AG08395 (cell line): Measurements from ENCODE around the gene TYMP.
"Not testable (repeated sequence)": the region's sequence is repeated elsewhere in the genome, so short reads cannot be mapped to it uniquely, and the experiment has no call there.

Experiments
- DNase-seq: peaks from one replicate; pipeline ENCODE4 v3.0.0; 2012; ENCODE audit warnings: mixed read lengths, low spot score

The TYMP gene

GRCh38 chr22:50523806-50524675, 5.8 kb downstream of the TYMP start:
- no peak for DNase-seq

DNA sequence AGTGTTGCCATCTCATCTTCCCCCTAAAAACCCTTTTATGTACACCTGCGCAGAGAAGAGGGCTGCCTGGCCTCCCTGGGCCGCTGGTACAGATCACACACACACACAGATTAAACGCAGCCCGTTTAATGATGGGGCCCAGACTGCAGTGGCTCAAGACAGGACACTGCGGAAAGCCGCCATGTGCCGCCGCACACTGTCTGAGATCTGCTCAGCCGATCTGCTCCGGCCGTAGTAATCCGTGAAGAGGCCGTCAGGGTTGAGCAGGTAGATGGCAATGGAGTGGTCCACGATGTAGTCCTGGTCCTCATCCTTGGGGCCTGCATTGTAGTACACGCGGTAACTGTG, 6.4 kb downstream of the TYMP start:
- DNase-seq = no peak

GRCh38 chr22:50522806-50523438, 6.9 kb downstream of the TYMP start:
- no peak for DNase-seq

DNA sequence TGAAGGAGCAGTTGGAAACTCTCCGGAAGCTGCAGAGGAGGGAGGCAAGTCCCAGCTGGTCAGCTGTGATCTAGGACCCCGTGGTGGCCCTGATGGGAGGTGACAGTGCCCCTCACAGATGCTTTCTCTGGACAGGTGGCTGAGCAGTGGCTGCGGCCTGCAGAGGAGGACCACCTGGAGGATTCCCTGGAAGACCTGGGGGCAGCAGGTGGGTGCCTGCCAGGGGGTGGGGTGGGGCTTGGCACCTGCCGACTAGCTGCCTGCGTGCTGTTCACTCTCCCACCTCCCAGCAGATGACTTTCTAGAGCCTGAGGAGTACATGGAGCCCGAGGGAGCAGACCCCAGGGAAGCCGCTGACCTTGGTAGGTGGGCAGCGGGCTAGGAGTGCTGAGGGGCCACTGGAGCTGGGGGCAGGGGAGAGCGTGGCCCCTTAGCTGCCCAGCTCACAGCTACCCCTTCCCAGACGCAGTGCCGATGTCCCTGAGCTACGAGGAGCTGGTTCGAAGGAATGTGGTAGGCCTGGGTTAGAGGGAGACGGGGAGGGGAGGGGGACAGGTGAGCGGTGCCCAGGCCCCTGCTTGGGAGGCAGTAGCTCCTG, 7.5 kb downstream of the TYMP start:
- DNase-seq = no peak

- no peak for DNase-seq
Observed at GRCh38 chr22:50521710-50522109, 8.1 kb downstream of the TYMP start.

- no peak for DNase-seq
Observed at GRCh38 chr22:50520826-50521453, 8.9 kb downstream of the TYMP start.

DNA sequence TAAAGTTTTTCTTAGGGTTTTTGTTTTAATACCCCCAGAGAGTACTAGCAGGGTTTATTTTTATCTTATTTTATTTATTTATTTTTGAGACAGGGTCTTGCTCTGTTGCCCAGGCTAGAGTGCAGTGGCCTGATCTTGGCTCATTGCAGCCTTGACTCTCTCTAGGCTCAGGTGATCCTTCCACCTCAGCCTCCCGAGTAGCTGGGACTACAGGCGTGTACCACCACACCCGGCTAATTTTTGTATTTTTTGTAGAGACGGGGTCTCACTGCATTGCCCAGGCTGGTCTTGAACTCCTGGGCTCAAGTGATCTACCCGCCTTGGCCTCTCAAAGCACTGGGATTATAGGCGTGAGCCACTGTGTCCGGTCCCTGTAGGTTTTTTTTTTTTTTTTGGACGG, 9.6 kb downstream of the TYMP start:
- DNase-seq = not testable (repeated sequence)

DNA sequence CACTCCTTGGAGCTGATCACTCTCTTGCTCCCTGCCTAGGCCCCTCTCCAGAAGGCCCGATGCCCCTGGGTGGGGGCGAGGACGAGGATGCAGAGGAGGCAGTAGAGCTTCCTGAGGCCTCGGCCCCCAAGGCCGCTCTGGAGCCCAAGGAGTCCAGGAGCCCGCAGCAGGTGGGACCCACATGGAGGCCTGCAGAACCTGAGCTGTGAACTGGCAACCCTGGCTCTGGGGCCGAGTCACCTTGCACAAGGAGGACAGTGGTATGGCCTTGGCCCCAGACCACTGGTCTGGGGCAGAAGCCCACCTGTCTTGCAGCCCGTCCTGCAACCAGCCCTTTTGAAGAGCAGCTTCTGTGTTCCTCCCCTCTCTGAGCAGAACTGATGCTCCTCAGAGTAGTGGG, 10.7 kb downstream of the TYMP start:
- no peak for DNase-seq

DNA sequence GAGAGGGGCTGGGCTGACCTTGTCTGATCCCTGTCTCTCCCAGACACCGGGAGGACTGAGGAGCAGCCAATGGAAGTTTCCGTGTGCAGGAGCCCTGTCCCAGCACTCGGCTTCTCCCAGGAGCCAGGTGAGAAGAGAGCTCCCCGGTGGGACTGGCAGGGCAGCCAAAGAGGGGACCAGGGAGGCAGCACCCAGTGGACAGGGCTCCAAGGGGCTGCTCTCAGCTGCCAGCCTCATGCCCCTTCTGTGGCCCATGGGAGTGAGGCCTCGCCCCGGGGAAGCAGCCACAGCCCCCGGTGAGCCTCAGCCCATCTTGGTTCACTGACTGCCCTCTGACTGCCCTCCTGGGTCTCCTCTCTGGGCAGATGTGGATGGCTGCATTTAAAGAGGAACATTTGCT, 11.2 kb downstream of the TYMP start:
- DNase-seq = no peak

DNA sequence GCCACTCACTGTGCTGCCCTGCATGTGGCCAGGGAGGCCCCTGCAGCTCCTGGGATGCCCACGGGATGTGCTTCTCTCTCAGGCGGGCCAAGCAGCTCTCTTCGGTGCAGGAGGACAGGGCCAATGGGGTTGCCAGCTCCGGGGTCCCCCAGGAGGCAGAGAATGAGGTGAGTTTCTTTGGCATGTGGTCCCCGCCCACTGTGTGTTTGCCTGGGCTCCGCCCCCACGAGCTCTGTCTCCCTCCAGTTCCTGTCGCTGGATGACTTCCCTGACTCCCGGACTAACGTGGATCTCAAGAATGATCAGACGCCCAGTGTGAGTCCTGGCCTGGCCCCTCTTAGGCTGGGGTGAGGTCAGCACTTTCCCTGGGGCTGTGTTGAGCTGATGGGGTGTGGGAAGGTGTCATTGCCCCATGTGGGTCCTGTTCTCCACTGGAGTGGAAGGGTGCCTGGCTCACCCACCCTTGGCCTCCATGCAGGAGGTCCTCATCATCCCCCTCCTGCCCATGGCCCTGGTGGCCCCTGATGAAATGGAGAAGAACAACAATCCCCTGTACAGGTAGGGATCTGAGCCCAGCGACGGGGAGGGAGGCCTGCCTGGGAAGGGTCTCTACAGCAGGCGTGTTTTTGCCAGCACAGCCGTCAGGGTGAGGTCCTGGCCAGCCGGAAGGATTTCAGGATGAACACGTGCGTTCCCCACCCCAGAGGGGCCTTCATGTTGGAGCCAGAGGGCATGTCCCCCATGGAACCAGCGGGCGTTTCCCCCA, 12.1 kb downstream of the TYMP start:
- DNase-seq = no peak

DNA sequence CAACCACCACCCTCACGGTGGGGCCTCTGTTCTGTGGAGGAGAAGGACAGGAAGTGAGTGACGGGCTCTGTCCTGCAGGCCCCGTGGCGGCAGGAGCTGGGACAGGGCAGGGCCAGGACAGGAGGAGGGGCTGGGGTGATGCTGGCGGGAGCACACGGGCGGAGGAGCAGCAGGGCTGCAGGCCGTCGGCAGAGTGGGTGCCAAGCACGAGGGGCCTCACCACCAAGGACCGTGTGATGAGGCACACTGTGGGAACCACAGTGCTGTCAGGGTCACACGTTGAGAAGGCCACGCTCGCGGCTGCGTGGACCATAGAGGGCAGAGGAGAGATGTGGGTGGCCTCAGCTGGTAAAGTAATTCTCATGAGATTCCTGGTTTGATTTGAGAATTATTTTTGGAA, 12.9 kb downstream of the TYMP start:
- no peak for DNase-seq

DNA sequence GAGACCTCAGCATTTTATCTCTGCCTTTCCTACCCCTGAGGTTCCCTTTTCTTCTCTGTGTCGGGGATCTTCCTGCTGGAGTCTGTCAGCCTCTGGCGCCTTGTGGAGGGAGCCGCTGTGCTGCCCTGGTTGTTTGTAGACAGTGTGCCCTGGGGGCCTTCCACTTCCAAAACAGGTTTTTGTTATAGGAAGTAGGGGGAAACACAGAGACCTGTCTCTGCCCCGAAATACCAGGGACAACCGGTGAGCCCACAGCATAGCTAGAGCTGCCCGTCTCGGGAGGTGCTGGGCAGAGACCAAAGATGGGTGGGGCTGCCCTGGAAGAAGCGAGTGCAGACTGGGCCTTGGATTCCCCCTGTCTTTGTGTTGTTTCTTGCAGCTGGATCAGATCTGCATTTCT, 13.7 kb downstream of the TYMP start:
- DNase-seq = no peak

DNA sequence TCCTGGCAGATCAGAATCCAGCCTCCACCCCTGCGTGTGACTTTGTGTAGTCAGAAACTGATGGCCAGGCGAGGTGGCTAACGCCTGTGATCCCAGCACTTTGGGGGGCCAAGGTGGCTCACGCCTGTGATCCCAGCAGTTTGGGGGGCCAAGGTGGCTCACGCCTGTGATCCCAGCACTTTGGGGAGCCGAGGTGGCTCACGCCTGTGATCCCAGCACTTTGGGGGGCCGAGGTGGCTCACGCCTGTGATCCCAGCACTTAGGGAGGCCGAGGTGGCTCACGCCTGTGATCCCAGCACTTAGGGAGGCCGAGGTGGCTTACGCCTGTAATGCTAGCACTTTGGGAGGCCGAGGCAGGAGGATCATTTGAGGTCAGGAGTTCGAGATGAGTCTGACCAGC, 16.6 kb downstream of the TYMP start:
- no peak for DNase-seq

GRCh38 chr22:50508897-50509296, 20.9 kb downstream of the TYMP start:
- no peak for DNase-seq

GRCh38 chr22:50507991-50508884, 21.6 kb downstream of the TYMP start, which contains the start of gene NCAPH2:
Gene NCAPH2 (plus strand): TSS chr22:50508224. CDS start chr22:50508338, 114 bp downstream.
- DNase-seq = peak; percentile 100

DNA sequence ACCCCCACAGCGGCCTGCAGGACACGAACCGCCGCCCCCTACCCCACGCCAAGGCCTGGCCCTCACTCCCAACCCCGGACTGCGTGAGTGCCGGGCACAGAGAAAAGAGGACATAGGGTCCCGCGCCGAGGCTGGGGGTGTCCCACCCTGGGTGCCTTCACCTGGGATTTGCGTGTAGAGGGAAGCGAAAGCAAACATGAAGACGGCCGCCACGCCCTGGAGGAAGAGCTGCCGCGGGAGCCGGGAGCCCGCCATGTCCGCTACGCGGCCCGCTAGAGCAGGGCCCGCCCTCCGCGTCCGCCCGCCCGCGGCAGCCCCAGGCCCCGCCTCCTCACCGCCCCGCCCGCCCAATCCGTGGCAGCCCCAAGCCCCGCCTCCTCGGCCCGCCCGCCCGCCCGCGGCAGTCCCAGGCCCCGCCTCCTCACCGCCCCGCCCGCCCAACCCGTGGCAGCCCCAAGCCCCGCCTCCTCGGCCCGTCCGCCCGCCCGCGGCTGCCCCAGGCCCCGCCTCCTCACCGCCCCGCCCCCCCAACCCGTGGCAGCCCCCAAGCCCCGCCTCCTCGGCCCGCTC, 22.3 kb downstream of the TYMP start, which contains the start of gene LMF2:
Gene LMF2 (minus strand): TSS at position 282 of the 570 bp plus-strand sequence. CDS start 27 bp downstream, at position 255.
- peak; percentile 97 for DNase-seq

DNA sequence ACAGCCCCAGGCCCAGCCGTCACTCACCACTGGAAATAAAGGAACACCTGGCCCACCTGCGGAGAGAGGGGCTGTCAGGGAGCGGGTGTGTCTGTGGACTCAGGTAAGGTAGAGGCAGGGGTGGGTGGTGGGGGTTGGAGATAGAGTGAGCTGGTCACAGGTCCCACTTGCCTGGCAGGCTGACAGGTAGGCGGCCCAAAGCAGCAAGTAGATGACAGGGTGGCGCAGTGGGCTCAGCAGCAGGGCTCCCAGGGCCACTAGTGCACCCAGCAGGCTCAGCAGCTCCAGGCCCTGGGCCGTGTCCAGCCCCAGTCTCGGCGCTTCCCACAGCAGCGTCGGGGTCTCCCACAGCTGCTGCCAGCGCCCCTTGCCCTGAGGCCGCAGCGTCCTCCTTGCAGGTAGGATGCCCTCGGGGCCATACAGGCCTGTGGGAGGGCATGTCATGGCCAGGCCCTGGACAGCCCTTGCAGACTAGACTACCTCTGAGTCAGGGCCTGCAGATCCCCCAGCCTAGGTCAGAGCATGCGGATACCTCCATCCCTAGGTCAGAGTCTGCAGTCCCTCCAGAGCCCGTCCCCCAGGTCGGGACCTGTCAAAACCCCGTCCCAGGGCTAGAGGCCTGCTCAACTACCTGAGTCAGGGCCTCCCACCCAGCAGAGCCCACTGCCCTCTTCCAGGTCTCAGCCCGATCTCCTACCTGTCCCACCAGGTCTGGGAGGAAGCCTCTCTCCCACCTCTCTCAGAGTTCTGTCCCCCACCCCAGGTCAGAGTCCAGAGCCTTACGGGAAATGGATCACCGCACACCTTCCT, 23.0 kb downstream of the TYMP start:
- DNase-seq = no peak

GRCh38 chr22:50505776-50506610, 23.8 kb downstream of the TYMP start:
- DNase-seq = no peak
